Tibial artery (tissue), 4 donors: ENCODE measurements around the gene COX7A1.
A peak's percentile ranks its signal among the peaks of the same experiment; 100 is the strongest.

ENCODE experiments used
- DNase-seq, 2 donors: peaks; one replicate each; pipeline ENCODE4 v3.0.0-alpha.2; 2019
- H3K27ac ChIP-seq, 2 donors: fragments of 200-600 bp; sonication (generic) in 1 of 2; 1 replicate in 1 of 2; 2 replicates in 1 of 2; pipeline ENCODE4 v1.5.1; 2018 to 2019; ENCODE audit warnings: mild to moderate bottlenecking in 1 of 2
- H3K27me3 ChIP-seq, 2 donors: fragments of 200-600 bp; sonication (generic) in 1 of 2; one replicate each; pipeline versions ENCODE4 v1.5.1 to v1.6.0; 2016 to 2019
- H3K36me3 ChIP-seq, 3 donors: fragments of 200-600 bp; sonication (generic) in 2 of 3; one replicate each; pipeline ENCODE4 v1.5.1; 2016 to 2019; ENCODE audit warnings: mild to moderate bottlenecking in 2 of 3
- H3K4me1 ChIP-seq, 4 donors: fragments of 200-600 bp; sonication (generic) in 2 of 4; 1 replicate in 3 of 4; 2 replicates in 1 of 4; pipeline ENCODE4 v1.5.1; 2016 to 2019
- H3K4me3 ChIP-seq, 2 donors: fragments of 200-600 bp; sonication (generic) in 1 of 2; 1 replicate in 1 of 2; 2 replicates in 1 of 2; pipeline ENCODE4 v1.5.1; 2018 to 2019; ENCODE audit warnings: mild to moderate bottlenecking in 2 of 2
- H3K9me3 ChIP-seq, 3 donors: fragments of 200-600 bp; sonication (generic) in 1 of 3; one replicate each; pipeline ENCODE4 v1.5.1; 2016 to 2019
- intact Hi-C: fragments of 100-400 bp; cut with DNase I; formaldehyde crosslinking; loops from one replicate; pipeline ENCODE4 v1.15.0; 2023; ENCODE audit warnings: low total_unique reads
- TF ChIP-seq, protein P1 (sequence below), 2 experiments: fragments of 200-600 bp in 1 of 2; fragments of 450-650 bp in 1 of 2; IDR thresholded peaks; one replicate each; pipeline ENCODE4 v1.5.1; 2017 to 2019; ENCODE audit warnings: antibody characterized with exemption in 2 of 2, mild to moderate bottlenecking in 1 of 2, moderate library complexity in 1 of 2

The COX7A1 gene

GRCh38 chr19:36116344-36116637, 36.0 kb downstream of the COX7A1 start:
- Histone ChIP-seq H3K4me1 (peaks cover 0 to 27% (median 24%) of the 10 kb centered on the region in 4 donors), H3K36me3 (peaks cover 7 to 62% (median 40%) of the 10 kb centered on the region in 3 donors), H3K9me3 (no peaks in the 10 kb centered on the region), H3K27ac (peak overlapping the region; percentile 84 to 86), H3K27me3 (no peaks in the 10 kb centered on the region), H3K4me3 (peak overlapping the region; percentile 60 to 83)
- TF ChIP-seq, protein P1, sequence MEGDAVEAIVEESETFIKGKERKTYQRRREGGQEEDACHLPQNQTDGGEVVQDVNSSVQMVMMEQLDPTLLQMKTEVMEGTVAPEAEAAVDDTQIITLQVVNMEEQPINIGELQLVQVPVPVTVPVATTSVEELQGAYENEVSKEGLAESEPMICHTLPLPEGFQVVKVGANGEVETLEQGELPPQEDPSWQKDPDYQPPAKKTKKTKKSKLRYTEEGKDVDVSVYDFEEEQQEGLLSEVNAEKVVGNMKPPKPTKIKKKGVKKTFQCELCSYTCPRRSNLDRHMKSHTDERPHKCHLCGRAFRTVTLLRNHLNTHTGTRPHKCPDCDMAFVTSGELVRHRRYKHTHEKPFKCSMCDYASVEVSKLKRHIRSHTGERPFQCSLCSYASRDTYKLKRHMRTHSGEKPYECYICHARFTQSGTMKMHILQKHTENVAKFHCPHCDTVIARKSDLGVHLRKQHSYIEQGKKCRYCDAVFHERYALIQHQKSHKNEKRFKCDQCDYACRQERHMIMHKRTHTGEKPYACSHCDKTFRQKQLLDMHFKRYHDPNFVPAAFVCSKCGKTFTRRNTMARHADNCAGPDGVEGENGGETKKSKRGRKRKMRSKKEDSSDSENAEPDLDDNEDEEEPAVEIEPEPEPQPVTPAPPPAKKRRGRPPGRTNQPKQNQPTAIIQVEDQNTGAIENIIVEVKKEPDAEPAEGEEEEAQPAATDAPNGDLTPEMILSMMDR (IDR thresholded peaks at IDR 0.05): no peak
- intact Hi-C loops: loop anchor here (5.0 kb wide), 2 partner anchors 59 to 119 kb away; partner anchors contain the start of gene SDHAF1
- no peak for DNase-seq

DNA sequence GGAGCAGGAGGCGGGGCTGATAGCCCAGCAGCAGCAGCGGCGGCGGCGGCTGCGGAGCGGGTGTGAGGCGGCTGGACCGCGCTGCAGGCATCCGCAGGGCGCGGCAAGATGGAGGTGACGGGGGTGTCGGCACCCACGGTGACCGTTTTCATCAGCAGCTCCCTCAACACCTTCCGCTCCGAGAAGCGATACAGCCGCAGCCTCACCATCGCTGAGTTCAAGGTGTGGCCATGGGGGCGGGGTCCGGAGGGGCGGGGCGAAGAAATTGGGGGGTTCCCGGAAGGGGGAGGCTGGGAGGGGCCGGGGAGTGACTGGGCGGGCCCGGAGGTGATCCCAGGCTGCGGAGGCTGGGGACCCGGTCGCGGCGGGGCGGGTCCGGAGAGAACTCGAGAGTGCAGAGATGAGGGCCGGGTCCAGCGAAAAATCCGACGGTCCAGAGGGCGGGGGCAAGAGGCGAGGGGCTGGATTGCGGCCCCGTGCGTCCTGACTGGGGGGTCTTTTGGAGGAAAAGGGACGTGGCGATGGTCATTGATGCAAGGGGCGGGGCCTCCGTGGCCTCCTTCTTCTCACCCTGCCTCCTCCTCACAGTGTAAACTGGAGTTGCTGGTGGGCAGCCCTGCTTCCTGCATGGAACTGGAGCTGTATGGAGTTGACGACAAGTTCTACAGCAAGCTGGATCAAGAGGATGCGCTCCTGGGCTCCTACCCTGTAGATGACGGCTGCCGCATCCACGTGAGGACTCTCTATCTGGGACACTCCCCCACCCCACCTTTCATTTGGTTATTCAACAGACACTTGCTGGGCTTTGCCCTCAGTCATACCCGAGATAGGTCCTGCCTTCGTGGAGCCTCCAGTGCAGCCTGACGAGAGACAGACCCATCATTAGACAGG, 36.5 kb downstream of the COX7A1 start, which contains the start of gene TBCB:
Gene TBCB (plus strand): TSS at position 16 of the 891 bp plus-strand sequence. CDS start 93 bp downstream, at position 109.
- Histone ChIP-seq H3K36me3 (peaks cover 7 to 62% (median 41%) of the 10 kb centered on the region in 3 donors), H3K4me1 (peaks cover 0 to 27% (median 24%) of the 10 kb centered on the region in 4 donors), H3K27ac (peak within 1 kb of the TSS; percentile 84 to 86), H3K9me3 (no peaks in the 10 kb centered on the region), H3K4me3 (peak within 1 kb of the TSS; percentile 60 to 83), H3K27me3 (no peaks in the 10 kb centered on the region)
- TF ChIP-seq, protein P1 (IDR thresholded peaks at IDR 0.05): no peak
- peak in 1 of 2 donors; percentile 25 for DNase-seq
- intact Hi-C loops: loop anchor here (5.0 kb wide), 2 partner anchors 58 to 118 kb away; partner anchors contain the start of gene SDHAF1

GRCh38 chr19:36114721-36115452, 37.4 kb downstream of the COX7A1 start, which contains the start of gene POLR2I:
Gene POLR2I, minus strand, starts transcription at chr19:36114875. Its CDS starts 19 bp downstream, at chr19:36114856.
- Histone ChIP-seq H3K9me3 (no peaks in the 10 kb centered on the region), H3K27ac (peak within 1 kb of the TSS; percentile 84 to 86), H3K4me3 (peak within 1 kb of the TSS; percentile 60 to 83), H3K4me1 (peaks cover 0 to 26% (median 23%) of the 10 kb centered on the region in 4 donors), H3K27me3 (no peaks in the 10 kb centered on the region), H3K36me3 (peaks cover 7 to 56% (median 36%) of the 10 kb centered on the region in 3 donors)
- peak; percentile 100 for DNase-seq
- TF ChIP-seq, protein P1 (IDR thresholded peaks at IDR 0.05): peak in 1 of 2 experiments; percentile 15
- intact Hi-C loops: loop anchor here (5.0 kb wide), 2 partner anchors 58 to 118 kb away; partner anchors contain the start of gene SDHAF1

DNA sequence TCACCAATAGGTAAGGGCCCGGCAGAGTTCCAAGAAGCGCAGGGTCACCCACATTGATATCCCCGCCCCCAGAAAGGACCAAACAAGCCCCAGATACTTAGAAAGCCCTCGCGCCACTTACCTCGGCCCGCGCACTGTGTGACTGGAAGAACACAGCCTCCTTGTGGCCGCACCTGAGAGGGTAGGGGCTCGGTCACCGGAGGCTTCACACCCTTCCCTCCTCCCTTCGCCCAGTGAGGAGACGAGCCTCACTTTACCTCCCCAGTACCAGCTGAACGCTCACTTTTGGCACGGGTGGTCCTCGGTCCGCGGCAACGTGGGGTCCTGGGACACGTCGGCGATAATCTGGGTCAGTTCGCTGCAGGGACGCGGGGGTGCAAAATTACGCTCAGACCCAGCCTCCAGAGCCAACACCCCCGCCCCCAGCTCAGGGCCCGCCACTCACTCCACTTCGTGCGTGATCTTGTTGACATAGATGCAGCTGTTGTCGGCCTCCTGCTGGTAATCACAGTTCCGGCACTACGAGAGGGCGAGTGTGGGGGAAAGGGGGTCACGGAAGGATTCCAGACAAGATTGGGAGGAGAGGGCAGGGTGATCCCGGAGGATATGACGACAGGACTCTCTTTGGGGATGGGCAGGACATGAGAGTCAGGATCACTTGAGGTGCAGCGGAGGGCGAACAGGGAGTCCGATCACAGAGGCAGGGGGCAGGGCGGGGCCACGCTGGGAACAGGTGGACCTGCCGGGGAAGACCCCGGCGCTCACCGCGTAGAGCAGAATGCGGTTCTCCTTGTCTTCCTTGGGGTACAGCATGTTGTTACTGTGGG, 38.1 kb downstream of the COX7A1 start:
- TF ChIP-seq, protein P1 (IDR thresholded peaks at IDR 0.05): no peak
- peak overlapping the region; percentile 82 to 86 for H3K27ac ChIP-seq
- H3K4me1 ChIP-seq: peaks cover 0 to 26% (median 22%) of the 10 kb centered on the region in 4 donors
- no peaks in the 10 kb centered on the region for H3K27me3 ChIP-seq
- no peaks in the 10 kb centered on the region for H3K9me3 ChIP-seq
- intact Hi-C loops: no loop called here
- DNase-seq: peak; percentile 32 to 81
- H3K36me3 ChIP-seq: peaks cover 7 to 49% (median 29%) of the 10 kb centered on the region in 3 donors
- H3K4me3 ChIP-seq: peak overlapping the region; percentile 60 to 83

GRCh38 chr19:36113425-36113824, 38.8 kb downstream of the COX7A1 start:
- Histone ChIP-seq H3K36me3 (peaks cover 7 to 43% (median 26%) of the 10 kb centered on the region in 3 donors), H3K9me3 (no peaks in the 10 kb centered on the region), H3K27ac (no peak overlapping the region), H3K4me1 (peaks cover 0 to 26% (median 22%) of the 10 kb centered on the region in 4 donors), H3K4me3 (peak overlapping the region; percentile 60 to 83), H3K27me3 (no peaks in the 10 kb centered on the region)
- TF ChIP-seq, protein P1 (IDR thresholded peaks at IDR 0.05): no peak
- intact Hi-C loops: no loop called here
- DNase-seq: no peak
